Nephron (organoid): ENCODE results near the gene PTEN.
A peak's percentile ranks its signal among the peaks of the same experiment; 100 is the strongest.

Source experiments
- H3K27ac Mint-ChIP-seq, 3 experiments: 2 replicates each; pipeline ENCODE4 v1.8.0; 2020; ENCODE audit warnings: mixed read lengths in 3 of 3, mild to moderate bottlenecking in 2 of 3, moderate library complexity in 1 of 3
- H3K27me3 Mint-ChIP-seq: 2 replicates; pipeline ENCODE4 v1.8.0; 2021; ENCODE audit warnings: low read depth, mild to moderate bottlenecking, moderate library complexity, mixed read lengths
- H3K36me3 Mint-ChIP-seq: 2 replicates; pipeline ENCODE4 v1.8.0; 2020; ENCODE audit warnings: low read depth, mixed read lengths
- H3K4me1 Mint-ChIP-seq: 2 replicates; pipeline ENCODE4 v1.8.0; 2020; ENCODE audit warnings: mixed read lengths
- H3K4me3 Mint-ChIP-seq, 3 experiments: 2 replicates each; pipeline ENCODE4 v1.8.0; 2020; ENCODE audit warnings: mild to moderate bottlenecking in 3 of 3, mixed read lengths in 3 of 3, moderate library complexity in 2 of 3
- H3K9me3 Mint-ChIP-seq: 2 replicates; pipeline ENCODE4 v1.8.0; 2020; ENCODE audit warnings: mixed read lengths
- CTCF ChIP-seq, 3 experiments: fragments of 200-600 bp; sonication (generic); IDR thresholded peaks; one replicate each; pipeline ENCODE4 v1.5.0; 2021; ENCODE audit warnings: antibody characterized with exemption in 3 of 3; ENCODE audit not compliant: unreplicated experiment in 3 of 3

Gene PTEN

GRCh38 chr10:87913156-87913921 lies 49.9 kb downstream of the PTEN start:
- H3K9me3 Mint-ChIP-seq, result peaks cover 46% of the 10 kb centered on the region
- H3K27me3 Mint-ChIP-seq, result no peaks in the 10 kb centered on the region
- H3K4me1 Mint-ChIP-seq, result peaks cover 17% of the 10 kb centered on the region
- TF ChIP-seq CTCF (IDR thresholded peaks at IDR 0.05; ENCODE audit: unreplicated experiment in 3 of 3), result no peak
- H3K4me3 Mint-ChIP-seq, result no peak overlapping the region
- no peak overlapping the region for H3K27ac Mint-ChIP-seq
- peaks cover 89% of the 10 kb centered on the region for H3K36me3 Mint-ChIP-seq

- H3K4me3 Mint-ChIP-seq, result no peak overlapping the region
- H3K9me3 Mint-ChIP-seq, result peaks cover 36% of the 10 kb centered on the region
- H3K36me3 Mint-ChIP-seq, result peaks cover 82% of the 10 kb centered on the region
- no peaks in the 10 kb centered on the region for H3K27me3 Mint-ChIP-seq
- no peak for TF ChIP-seq CTCF (IDR thresholded peaks at IDR 0.05; ENCODE audit: unreplicated experiment in 3 of 3)
- H3K4me1 Mint-ChIP-seq, result peaks cover 22% of the 10 kb centered on the region
- no peak overlapping the region for H3K27ac Mint-ChIP-seq
Observed at GRCh38 chr10:87915406-87915805, 52.0 kb downstream of the PTEN start.

- Mint-ChIP-seq H3K27me3 (no peaks in the 10 kb centered on the region), H3K4me1 (peaks cover 22% of the 10 kb centered on the region), H3K9me3 (peaks cover 32% of the 10 kb centered on the region), H3K36me3 (peaks cover 77% of the 10 kb centered on the region), H3K27ac (peak overlapping the region in 1 of 3 experiments; percentile 13), H3K4me3 (no peak overlapping the region)
- no peak for TF ChIP-seq CTCF (IDR thresholded peaks at IDR 0.05; ENCODE audit: unreplicated experiment in 3 of 3)
Observed at GRCh38 chr10:87915989-87916388, 52.6 kb downstream of the PTEN start.

GRCh38 chr10:87916515-87916914 lies 53.1 kb downstream of the PTEN start:
- peaks cover 27% of the 10 kb centered on the region for H3K9me3 Mint-ChIP-seq
- no peak for TF ChIP-seq CTCF (IDR thresholded peaks at IDR 0.05; ENCODE audit: unreplicated experiment in 3 of 3)
- H3K4me1 Mint-ChIP-seq, result peaks cover 22% of the 10 kb centered on the region
- H3K27me3 Mint-ChIP-seq, result no peaks in the 10 kb centered on the region
- H3K27ac Mint-ChIP-seq, result peak overlapping the region in 1 of 3 experiments; percentile 24
- H3K36me3 Mint-ChIP-seq, result peaks cover 75% of the 10 kb centered on the region
- no peak overlapping the region for H3K4me3 Mint-ChIP-seq

- H3K36me3 Mint-ChIP-seq, result peaks cover 75% of the 10 kb centered on the region
- TF ChIP-seq CTCF (IDR thresholded peaks at IDR 0.05; ENCODE audit: unreplicated experiment in 3 of 3), result no peak
- H3K27me3 Mint-ChIP-seq, result no peaks in the 10 kb centered on the region
- no peak overlapping the region for H3K4me3 Mint-ChIP-seq
- peaks cover 8% of the 10 kb centered on the region for H3K9me3 Mint-ChIP-seq
- peaks cover 28% of the 10 kb centered on the region for H3K4me1 Mint-ChIP-seq
- peak overlapping the region in 1 of 3 experiments; percentile 10 for H3K27ac Mint-ChIP-seq
Observed at GRCh38 chr10:87918254-87918859, 54.9 kb downstream of the PTEN start.
